H1 (cell line): ENCODE measurements around the gene SLC4A11. TPM values are rescaled to one million over a fixed set of nuclear protein-coding genes. Genes with fewer than 3 reads are reported as not detected.

Experiments
- CTCF ChIA-PET: fragments of 300-600 bp; sonication (Branson Sonifier 250); formaldehyde crosslinking; loops from one replicate; lab custom pipeline; 2021; ENCODE audit not compliant: partially characterized antibody; lab: Charles Lee
- POLR2A ChIA-PET: fragments of 300-600 bp; sonication (Branson Sonifier 250); formaldehyde crosslinking; loops from one replicate; lab custom pipeline; 2021; ENCODE audit warnings: inconsistent platforms; ENCODE audit not compliant: partially characterized antibody; lab: Charles Lee
- DNase-seq, 2 experiments: peaks; one replicate each; pipeline versions ENCODE4 v3.0.0 to v3.0.0-alpha.2; 2010 to 2022; ENCODE audit warnings: low spot score in 2 of 2, low read depth in 1 of 2, mixed read lengths in 1 of 2
- FAIRE-seq: peaks from 2 replicates; lab custom pipeline; 2011; peaks lifted over from hg19 to GRCh38; lab: Jason Lieb, UNC
- H2AFZ ChIP-seq: 2 replicates; pipeline ENCODE4 v1.8.1; 2012; ENCODE audit warnings: low read length, inconsistent platforms
- H2AK5ac ChIP-seq: 2 replicates; pipeline ENCODE4 v1.6.1; 2013; ENCODE audit warnings: low read depth, low read length
- H2BK120ac ChIP-seq: replicated peaks from 2 replicates; pipeline ENCODE3; 2013; ENCODE audit warnings: low read depth, low read length, inconsistent platforms
- H2BK12ac ChIP-seq: 2 replicates; pipeline ENCODE4 v1.6.1; 2013; ENCODE audit warnings: low read depth, low read length
- H2BK15ac ChIP-seq: 2 replicates; pipeline ENCODE4 v1.6.1; 2013; ENCODE audit warnings: low read length
- H2BK20ac ChIP-seq: 2 replicates; pipeline ENCODE4 v1.6.1; 2013; ENCODE audit warnings: low read length
- H2BK5ac ChIP-seq: 2 replicates; pipeline ENCODE4 v1.6.1; 2013; ENCODE audit warnings: low read depth, low read length
- H3K14ac ChIP-seq: 2 replicates; pipeline ENCODE4 v1.6.1; 2013; ENCODE audit warnings: inconsistent platforms; ENCODE audit not compliant: insufficient read length
- H3K18ac ChIP-seq: 2 replicates; pipeline ENCODE4 v1.6.1; 2013; ENCODE audit warnings: low read length; ENCODE audit errors: extremely low read depth
- H3K23ac ChIP-seq: 2 replicates; pipeline ENCODE4 v1.6.1; 2013; ENCODE audit warnings: inconsistent platforms; ENCODE audit not compliant: insufficient read length
- H3K23me2 ChIP-seq: 2 replicates; pipeline ENCODE4 v1.6.1; 2013; ENCODE audit warnings: low read depth, low read length
- H3K27ac ChIP-seq: 2 replicates; pipeline ENCODE4 v1.6.1; 2011; ENCODE audit warnings: low read depth, low read length, inconsistent platforms
- H3K27me3 ChIP-seq, 4 experiments: replicated peaks in 1 of 4; 1 replicate in 1 of 4; 2 replicates in 3 of 4; pipeline versions ENCODE4 v1.6.1 to v1.8.1; 2011 to 2013; ENCODE audit warnings: low read length in 3 of 4, mild to moderate bottlenecking in 3 of 4, inconsistent platforms in 2 of 4, mixed read lengths in 2 of 4, moderate library complexity in 1 of 4; ENCODE audit not compliant: control insufficient read depth in 3 of 4, insufficient read depth in 3 of 4; ENCODE audit errors: extremely low read depth in 1 of 4
- H3K36me3 ChIP-seq, 4 experiments: 2 replicates each; pipeline versions ENCODE4 v1.6.1 to v1.8.1; 2011 to 2013; ENCODE audit warnings: mild to moderate bottlenecking in 4 of 4, low read length in 3 of 4, moderate library complexity in 2 of 4, control low read depth in 1 of 4, inconsistent platforms in 1 of 4; ENCODE audit not compliant: insufficient read depth in 4 of 4, control insufficient read depth in 2 of 4
- H3K4ac ChIP-seq: replicated peaks from 2 replicates; pipeline ENCODE3; 2013; ENCODE audit warnings: low read length, low read depth, mixed read lengths, inconsistent platforms; ENCODE audit not compliant: insufficient read length
- H3K4me1 ChIP-seq, 4 experiments: replicated peaks in 1 of 4; 1 replicate in 1 of 4; 2 replicates in 3 of 4; pipeline versions ENCODE4 v1.6.1 to v1.8.1; 2011 to 2013; ENCODE audit warnings: low read length in 3 of 4, inconsistent platforms in 2 of 4, mixed read lengths in 1 of 4; ENCODE audit not compliant: insufficient read depth in 4 of 4, control insufficient read depth in 3 of 4
- H3K4me2 ChIP-seq, 2 experiments: 2 replicates each; pipeline versions ENCODE4 v1.6.1 to v1.8.1; 2011 to 2013; ENCODE audit warnings: low read depth in 2 of 2, low read length in 2 of 2, control low read depth in 1 of 2, inconsistent platforms in 1 of 2, mild to moderate bottlenecking in 1 of 2; ENCODE audit not compliant: insufficient read depth in 1 of 2
- H3K4me3 ChIP-seq, 4 experiments: fragments of 200-600, 300-600 bp in 1 of 4; sonication (generic), shearing (Covaris generic), sonication (Bioruptor Twin) in 1 of 4; 2 replicates each; pipeline versions ENCODE4 v1.5.1 to v1.8.1; 2011 to 2016; ENCODE audit warnings: low read length in 4 of 4, low read depth in 3 of 4, control low read depth in 2 of 4, inconsistent platforms in 2 of 4, mild to moderate bottlenecking in 2 of 4, mixed read lengths in 1 of 4, moderate library complexity in 1 of 4; ENCODE audit not compliant: insufficient read depth in 2 of 4; ENCODE audit errors: extremely low read depth in 1 of 4
- H3K56ac ChIP-seq: replicated peaks from 2 replicates; pipeline ENCODE3; 2013; ENCODE audit warnings: low read depth, mild to moderate bottlenecking, mixed read lengths, low read length, inconsistent platforms; ENCODE audit not compliant: insufficient read length
- H3K79me1 ChIP-seq: 2 replicates; pipeline ENCODE4 v1.6.1; 2013; ENCODE audit warnings: low read depth, low read length, control low read depth
- H3K79me2 ChIP-seq, 2 experiments: 2 replicates each; pipeline versions ENCODE4 v1.6.1 to v1.8.1; 2012 to 2013; ENCODE audit warnings: low read length in 2 of 2, mild to moderate bottlenecking in 2 of 2, inconsistent platforms in 1 of 2; ENCODE audit not compliant: insufficient read depth in 2 of 2, control insufficient read depth in 1 of 2
- H3K9ac ChIP-seq, 4 experiments: replicated peaks in 1 of 4; 1 replicate in 1 of 4; 2 replicates in 3 of 4; pipeline versions ENCODE4 v1.6.1 to v1.8.1; 2011 to 2013; ENCODE audit warnings: low read depth in 3 of 4, low read length in 3 of 4, control low read depth in 2 of 4, mild to moderate bottlenecking in 2 of 4, moderate library complexity in 2 of 4, inconsistent platforms in 1 of 4; ENCODE audit errors: extremely low read depth in 1 of 4
- H3K9me3 ChIP-seq, 2 experiments: 2 replicates each; pipeline versions ENCODE4 v1.6.1 to v1.8.1; 2012 to 2013; ENCODE audit warnings: mild to moderate bottlenecking in 2 of 2, moderate library complexity in 2 of 2, control low read depth in 1 of 2, inconsistent platforms in 1 of 2, low read depth in 1 of 2, low read length in 1 of 2, mixed read lengths in 1 of 2; ENCODE audit not compliant: insufficient read depth in 2 of 2
- H4K20me1 ChIP-seq, 2 experiments: replicated peaks in 1 of 2; 2 replicates each; pipeline versions ENCODE3 to v1.8.1; 2011 to 2013; ENCODE audit warnings: inconsistent platforms in 2 of 2, low read length in 2 of 2, mild to moderate bottlenecking in 1 of 2; ENCODE audit not compliant: insufficient read depth in 2 of 2, control insufficient read depth in 1 of 2
- H4K5ac ChIP-seq: 2 replicates; pipeline ENCODE4 v1.6.1; 2013; ENCODE audit warnings: low read length, low read depth, mixed read lengths, inconsistent platforms; ENCODE audit not compliant: insufficient read length
- H4K8ac ChIP-seq: 2 replicates; pipeline ENCODE4 v1.8.0; 2013; ENCODE audit warnings: mild to moderate bottlenecking, moderate library complexity, low read length, inconsistent platforms; ENCODE audit not compliant: insufficient read depth; ENCODE audit errors: extremely low read depth
- H4K91ac ChIP-seq: replicated peaks from 2 replicates; pipeline ENCODE3; 2013; ENCODE audit warnings: low read length, mixed read lengths, inconsistent platforms; ENCODE audit not compliant: insufficient read length
- CEBPB ChIP-seq: IDR thresholded peaks from 2 replicates; pipeline ENCODE4 v1.6.1; 2012; ENCODE audit warnings: low read depth, low read length
- JUND ChIP-seq: IDR thresholded peaks from 2 replicates; pipeline ENCODE4 v1.6.1; 2011; ENCODE audit warnings: mild to moderate bottlenecking, improper control_type of control experiment, low read length
- MAX ChIP-seq: IDR thresholded peaks from 2 replicates; pipeline ENCODE4 v1.6.1; 2012; ENCODE audit warnings: inconsistent platforms
- ZNF274 ChIP-seq: IDR thresholded peaks from 2 replicates; pipeline ENCODE4 v1.7.0; 2012; ENCODE audit warnings: low read length, borderline replicate concordance; ENCODE audit errors: extremely low read depth
- WGBS, 2 experiments: shearing (Covaris generic) in 1 of 2; methylation state at CpG; one replicate each; pipeline versions ENCODE4 v1.1.6 to v1.1.7; 2013 to 2015; ENCODE audit warnings: low lambda C conversion rate in 2 of 2, mixed read lengths in 2 of 2, inconsistent platforms in 1 of 2, low coverage in 1 of 2, missing lambda C conversion rate in 1 of 2; ENCODE audit not compliant: insufficient replicate concordance in 2 of 2, insufficient coverage in 1 of 2, insufficient read length in 1 of 2; ENCODE audit errors: extremely low coverage in 1 of 2, missing lambda C conversion rate in 1 of 2; 5-methylcytosine and 5-hydroxymethylcytosine counted together
- polyA plus RNA-seq, 7 experiments: library from polyadenylated mRNA; depleted of rRNA in 3 of 7; stranded (reverse) in 5 of 7; unstranded in 2 of 7; fragments of >200 nt in 5 of 7; fragments of 200-250 nt in 2 of 7; gene quantifications; 1 replicate in 5 of 7; 2 replicates in 1 of 7; 4 replicates in 1 of 7; pipeline versions ENCODE4 v1.2.1 to v1.2.3, GENCODE V29; 2011 to 2013; ENCODE audit warnings: missing spikeins in 2 of 7, mixed read lengths in 2 of 7
- total RNA-seq: library from RNA; stranded (reverse); fragmentation: NEBNext Ultra II Directional; extraction: Animal tissue kit (Norgen Biotek cat#: 25700); gene quantifications from 2 replicates; pipeline ENCODE4 v1.2.1, GENCODE V29; 2021

Gene SLC4A11
- total and polyA plus RNA-seq, 2 of the 8 experiments (the other 6 are each of a cell fraction or from before 2014, with no cell fraction given): 11.9 to 32.3 TPM

- no peak overlapping the region for H3K4ac ChIP-seq
- H3K9me3 ChIP-seq: no peaks in the 10 kb centered on the region
- no peaks in the 10 kb centered on the region for H3K79me2 ChIP-seq
- no peak overlapping the region for H3K4me2 ChIP-seq
- H4K20me1 ChIP-seq: peaks cover 0 to 2% of the 10 kb centered on the region in 2 experiments
- peaks cover 2 to 24% (median 9%) of the 10 kb centered on the region in 4 experiments; a peak in 6 of 8 replicates for H3K36me3 ChIP-seq
- no peak overlapping the region for H2BK120ac ChIP-seq
- no peaks in the 10 kb centered on the region for H3K23me2 ChIP-seq
- CTCF ChIA-PET: interaction anchor here (0.5 to 9.5 kb wide), 7 partner anchors 28 to 386 kb away, joined by 3 to 158 read pairs (median 4); no protein-coding TSS in a partner anchor
- no peak overlapping the region for H2BK20ac ChIP-seq
- no peak overlapping the region for H3K27ac ChIP-seq
- H4K5ac ChIP-seq: no peak overlapping the region
- no peak overlapping the region for H3K23ac ChIP-seq
- H3K79me1 ChIP-seq: no peaks in the 10 kb centered on the region; the same call in 1 of the 2 replicates
- WGBS, 2 experiments: 89% methylated on average over 19 of the region's 20 CpGs; no CpG with 5 or more reads in 1 of the 2 experiments
- H2AFZ ChIP-seq: no peak overlapping the region
- POLR2A ChIA-PET: interaction anchor here (0.5 to 8.7 kb wide), 11 partner anchors 11 to 511 kb away, joined by 3 to 61 read pairs (median 6); partner anchors contain the start of genes FASTKD5, ITPA, SLC4A11 and UBOX5
- H2BK5ac ChIP-seq: no peak overlapping the region
- H3K27me3 ChIP-seq: no peaks in the 10 kb centered on the region
- H3K4me1 ChIP-seq: no peaks in the 10 kb centered on the region; a peak in 1 of 7 replicates
- FAIRE-seq: no peak
- H2BK12ac ChIP-seq: no peak overlapping the region
- H3K4me3 ChIP-seq: no peak overlapping the region
- H2AK5ac ChIP-seq: no peak overlapping the region
- no peak overlapping the region for H3K56ac ChIP-seq
- H3K9ac ChIP-seq: no peak overlapping the region
- H3K18ac ChIP-seq: no peak overlapping the region
- no peak overlapping the region for H4K91ac ChIP-seq
- H3K14ac ChIP-seq: no peak overlapping the region
- no peak overlapping the region; the same call in 1 of the 2 replicates for H4K8ac ChIP-seq
- no peak for DNase-seq
- no peak overlapping the region for H2BK15ac ChIP-seq
- TF ChIP-seq MAX (no peak), CEBPB (no peak), JUND (no peak), ZNF274 (no peak)
These were observed 14.9 kb downstream of the SLC4A11 start for GRCh38 chr20:3223994-3224680.
